ENCODE measurements around the gene THEM5.

GRCh38 chr1:151825751-151826660, 27.5 kb downstream of the THEM5 start:
- no peak for TF ChIP-seq GATA2 (IDR thresholded peaks at IDR 0.05; ENCODE audit: low read depth, low read length)
- TF ChIP-seq GATA3 (IDR thresholded peaks at IDR 0.05; ENCODE audit: low read depth, low read length): no peak
